ENCODE measurements around the gene MX2.

The MX2 gene

DNA sequence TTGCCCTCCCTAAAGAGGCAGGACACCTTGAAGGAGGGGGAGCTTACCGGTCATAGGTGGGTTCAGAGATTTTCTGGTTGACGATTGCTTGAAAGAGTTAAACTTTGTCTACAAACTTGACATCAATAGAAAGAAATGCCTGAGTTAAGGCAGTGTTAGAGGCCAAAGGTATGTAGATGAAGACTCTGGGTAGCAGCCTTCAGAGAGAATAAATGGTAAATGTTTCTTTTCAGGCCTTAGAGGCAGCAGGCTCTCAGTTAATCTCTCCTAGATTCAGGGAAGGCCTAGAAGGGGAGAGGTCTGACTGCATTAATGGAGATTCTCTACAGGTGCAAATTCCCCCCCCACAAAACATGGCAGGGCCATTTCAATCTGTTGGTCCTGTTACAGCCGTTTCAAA lies 91.9 kb downstream of the MX2 start:
- Mint-ChIP-seq H3K27ac (peak overlapping the region; percentile 55), H3K36me3 (ENCODE audit: low read depth) (peaks cover 91% of the 10 kb centered on the region)

DNA sequence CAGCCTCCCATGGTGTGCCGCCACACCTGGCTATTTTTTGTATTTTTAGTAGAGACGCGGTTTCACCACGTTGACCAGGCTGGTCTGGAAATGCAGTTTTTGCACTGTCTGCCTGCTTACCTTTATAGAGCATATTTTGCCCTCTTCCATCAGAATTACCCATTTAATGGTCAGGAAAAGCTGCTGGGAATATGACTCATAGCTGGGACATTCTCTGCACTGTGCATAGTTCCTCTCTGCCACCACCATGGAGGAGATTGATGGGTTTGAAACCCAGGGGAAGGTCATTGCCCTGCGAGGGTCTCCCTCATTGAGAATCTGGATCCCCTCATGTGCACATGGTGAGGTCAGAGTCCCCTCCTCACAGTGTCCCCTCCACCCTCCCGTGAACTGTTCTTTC lies 96.3 kb downstream of the MX2 start:
- Mint-ChIP-seq H3K36me3 (ENCODE audit: low read depth) (peaks cover 60% of the 10 kb centered on the region), H3K27ac (no peak overlapping the region), H3K27me3 (no peaks in the 10 kb centered on the region), H3K4me1 (ENCODE audit: low read depth) (peaks cover 3% of the 10 kb centered on the region), H3K4me3 (no peak overlapping the region), H3K9me3 (no peaks in the 10 kb centered on the region)
- DNase-seq: no peak

More for the DNA sequence above, 91.9 kb downstream of the MX2 start:
- no peak for DNase-seq
- Mint-ChIP-seq H3K27me3 (no peaks in the 10 kb centered on the region), H3K4me1 (ENCODE audit: low read depth) (no peaks in the 10 kb centered on the region), H3K4me3 (no peak overlapping the region), H3K9me3 (no peaks in the 10 kb centered on the region)

DNA sequence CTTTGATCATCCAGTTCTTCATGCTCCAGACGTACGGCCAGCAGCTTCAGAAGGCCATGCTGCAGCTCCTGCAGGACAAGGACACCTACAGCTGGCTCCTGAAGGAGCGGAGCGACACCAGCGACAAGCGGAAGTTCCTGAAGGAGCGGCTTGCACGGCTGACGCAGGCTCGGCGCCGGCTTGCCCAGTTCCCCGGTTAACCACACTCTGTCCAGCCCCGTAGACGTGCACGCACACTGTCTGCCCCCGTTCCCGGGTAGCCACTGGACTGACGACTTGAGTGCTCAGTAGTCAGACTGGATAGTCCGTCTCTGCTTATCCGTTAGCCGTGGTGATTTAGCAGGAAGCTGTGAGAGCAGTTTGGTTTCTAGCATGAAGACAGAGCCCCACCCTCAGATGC lies 96.7 kb downstream of the MX2 start:
- Mint-ChIP-seq H3K36me3 (ENCODE audit: low read depth) (peaks cover 55% of the 10 kb centered on the region), H3K4me1 (ENCODE audit: low read depth) (peaks cover 3% of the 10 kb centered on the region), H3K27ac (no peak overlapping the region), H3K9me3 (no peaks in the 10 kb centered on the region), H3K4me3 (no peak overlapping the region), H3K27me3 (no peaks in the 10 kb centered on the region)
- DNase-seq: no peak
